HepG2 (cell line): ENCODE measurements around the gene LAG3. TPM values are rescaled to one million over a fixed set of nuclear protein-coding genes. Genes with fewer than 3 reads are reported as not detected.
A peak's percentile ranks its signal among the peaks of the same experiment; 100 is the strongest.

ENCODE experiments used
- AGO2 ChIP-seq: fragments of 200-400 bp; formaldehyde crosslinking; optimal IDR thresholded peaks from 2 replicates; pipeline ENCODE3; 2017; ENCODE audit warnings: mild to moderate bottlenecking, low read depth, low read length, moderate library complexity
- ATF4 ChIP-seq, 2 experiments: fragments of 450-650 bp in 1 of 2; sonication (generic) in 1 of 2; formaldehyde crosslinking; IDR thresholded peaks; 2 replicates each; pipeline versions ENCODE4 v1.5.0 to v1.8.0; 2020 to 2022; ENCODE audit warnings: mild to moderate bottlenecking in 1 of 2, missing genetic modification reagents in 1 of 2
- BORCS8-MEF2B ChIP-seq: sonication (generic); formaldehyde crosslinking; IDR thresholded peaks from 2 replicates; pipeline ENCODE4 v1.8.0; 2022; ENCODE audit warnings: mild to moderate bottlenecking, missing genetic modification reagents
- DR1 ChIP-seq: sonication (generic); formaldehyde crosslinking; IDR thresholded peaks from 2 replicates; pipeline ENCODE4 v1.8.0; 2021; ENCODE audit warnings: mild to moderate bottlenecking, missing genetic modification reagents, inconsistent platforms
- FOXM1 ChIP-seq: sonication (generic); formaldehyde crosslinking; IDR thresholded peaks from 2 replicates; pipeline ENCODE4 v1.5.0; 2020; ENCODE audit warnings: missing genetic modification reagents
- HDAC1 ChIP-seq: sonication (generic); formaldehyde crosslinking; IDR thresholded peaks from 2 replicates; pipeline ENCODE4 v1.5.1; 2020; ENCODE audit warnings: mild to moderate bottlenecking, missing genetic modification reagents
- KLF6 ChIP-seq: IDR thresholded peaks from 2 replicates; pipeline ENCODE4 v1.8.0; 2016; ENCODE audit warnings: missing biosample characterization, missing genetic modification reagents
- MNT ChIP-seq: fragments of 450-650 bp; IDR thresholded peaks from 2 replicates; pipeline ENCODE4 v1.6.1; 2016
- NFATC3 ChIP-seq: sonication (generic); formaldehyde crosslinking; IDR thresholded peaks from 2 replicates; pipeline ENCODE4 v1.5.1; 2020; ENCODE audit warnings: mild to moderate bottlenecking, missing genetic modification reagents
- SP2 ChIP-seq: sonication (generic); formaldehyde crosslinking; IDR thresholded peaks from 2 replicates; pipeline ENCODE4 v1.5.1; 2020; ENCODE audit warnings: mild to moderate bottlenecking, missing genetic modification reagents
- SRSF4 ChIP-seq: fragments of 200-400 bp; formaldehyde crosslinking; IDR thresholded peaks from one replicate; pipeline ENCODE4 v1.6.1; 2018; ENCODE audit warnings: mild to moderate bottlenecking, low read depth, low read length, moderate library complexity; ENCODE audit not compliant: poor library complexity, severe bottlenecking
- THRA ChIP-seq: sonication (generic); formaldehyde crosslinking; IDR thresholded peaks from 2 replicates; pipeline ENCODE4 v1.4.0; 2020; ENCODE audit warnings: missing genetic modification reagents, borderline replicate concordance
- TIGD3 ChIP-seq: sonication (generic); formaldehyde crosslinking; IDR thresholded peaks from 2 replicates; pipeline ENCODE4 v1.5.1; 2020; ENCODE audit warnings: mild to moderate bottlenecking, missing genetic modification reagents, borderline replicate concordance
- TSC22D2 ChIP-seq: sonication (generic); formaldehyde crosslinking; IDR thresholded peaks from 2 replicates; pipeline ENCODE4 v1.5.1; 2020; ENCODE audit warnings: missing genetic modification reagents, mild to moderate bottlenecking, borderline replicate concordance
- ZBTB8A ChIP-seq: sonication (generic); formaldehyde crosslinking; IDR thresholded peaks from 2 replicates; pipeline ENCODE4 v1.4.0; 2020; ENCODE audit warnings: mild to moderate bottlenecking, low read depth, missing genetic modification reagents, borderline replicate concordance
- ZC3H4 ChIP-seq: sonication (generic); formaldehyde crosslinking; IDR thresholded peaks from 2 replicates; pipeline ENCODE4 v1.4.0; 2020; ENCODE audit warnings: missing genetic modification reagents, borderline replicate concordance
- ZHX1 ChIP-seq: sonication (generic); formaldehyde crosslinking; IDR thresholded peaks from 2 replicates; pipeline ENCODE4 v1.8.1; 2022; ENCODE audit warnings: low read depth, mild to moderate bottlenecking, missing genetic modification reagents
- ZNF549 ChIP-seq: sonication (generic); formaldehyde crosslinking; IDR thresholded peaks from 2 replicates; pipeline ENCODE4 v1.5.0; 2020; ENCODE audit warnings: missing genetic modification reagents
- ZSCAN30 ChIP-seq: sonication (generic); formaldehyde crosslinking; IDR thresholded peaks from 2 replicates; pipeline ENCODE4 v1.5.0; 2020; ENCODE audit warnings: mild to moderate bottlenecking, missing genetic modification reagents
- polyA plus RNA-seq, 8 experiments: library from polyadenylated mRNA; depleted of rRNA in 3 of 8; stranded (reverse) in 7 of 8; unstranded in 1 of 8; fragments of >200 nt; fragmentation: Illumina TruSeq in 4 of 8; extraction: Trizol in 4 of 8; gene quantifications; 2 replicates each; pipeline versions ENCODE4 v1.2.1 to v1.2.3, GENCODE V29; 2011 to 2016; ENCODE audit warnings: low read depth in 4 of 8, missing spikeins in 1 of 8, mixed read lengths in 1 of 8; ENCODE audit not compliant: insufficient read depth in 1 of 8
- total RNA-seq, 5 experiments: library from RNA; depleted of rRNA; stranded (reverse); fragments of >200 nt; fragmentation: Illumina TruSeq; extraction: Trizol; gene quantifications; 2 replicates each; pipeline ENCODE4 v1.2.3, GENCODE V29; 2016; ENCODE audit warnings: low read depth in 1 of 5

LAG3 gene
- total and polyA plus RNA-seq, 2 of the 13 experiments (the other 11 are each of a cell fraction or from before 2014, with no cell fraction given), result 0.11 to 0.26 TPM

- TF ChIP-seq ZHX1 (CRISPR knock-in tag) (peak; percentile 60; the same call in 1 of the 2 replicates), NFATC3 (CRISPR knock-in tag) (peak; percentile 10; the same call in 1 of the 2 replicates), SRSF4 (no peak), BORCS8-MEF2B (peak; percentile 86), THRA (CRISPR knock-in tag) (peak; percentile 69; the same call in 1 of the 2 replicates), SP2 (CRISPR knock-in tag) (peak; percentile 85), AGO2 (peak; percentile 36), HDAC1 (CRISPR knock-in tag) (peak; percentile 90), ZC3H4 (CRISPR knock-in tag) (no peak), FOXM1 (CRISPR knock-in tag) (no peak), ZNF549 (no peak), ZSCAN30 (CRISPR knock-in tag) (peak; percentile 95; the same call in 1 of the 2 replicates), MNT (peak; percentile 97), KLF6 (CRISPR knock-in tag) (peak; percentile 88), ATF4 (CRISPR knock-in tag; IDR thresholded peaks at IDR 0.05) (peak in 1 of 2 experiments; percentile 37; a peak in 1 of 4 replicates), DR1 (CRISPR knock-in tag) (peak; percentile 93), TIGD3 (no peak), TSC22D2 (peak; percentile 87; the same call in 1 of the 2 replicates), ZBTB8A (CRISPR knock-in tag) (no peak; the same call in 1 of the 2 replicates)
These were observed 48.5 kb upstream of the LAG3 start, which contains the start of gene COPS7A (continued) for GRCh38 chr12:6723607-6724408.
